Choroid plexus epithelial cell (primary cell): ENCODE measurements around the gene CAPN8.
A peak's percentile ranks its signal among the peaks of the same experiment; 100 is the strongest.

Source experiments
- DNase-seq: peaks from one replicate; pipeline ENCODE4 v3.0.0-alpha.2; 2010; ENCODE audit warnings: low read depth
- H3K4me3 ChIP-seq: 2 replicates; pipeline ENCODE4 v1.5.1; 2011; ENCODE audit warnings: low read depth, mild to moderate bottlenecking, control low read depth, low read length, moderate library complexity
- CTCF ChIP-seq: conservative IDR thresholded peaks from 2 replicates; pipeline ENCODE4 v1.5.1; 2011; ENCODE audit warnings: low read depth, mild to moderate bottlenecking, control low read depth, inconsistent platforms, low read length, moderate library complexity

CAPN8 gene

GRCh38 chr1:223711747-223712193 is 46.3 kb upstream of the CAPN8 start:
- TF ChIP-seq CTCF, result no peak
- DNase-seq, result no peak
- H3K4me3 ChIP-seq, result peak overlapping the region; percentile 95

DNA sequence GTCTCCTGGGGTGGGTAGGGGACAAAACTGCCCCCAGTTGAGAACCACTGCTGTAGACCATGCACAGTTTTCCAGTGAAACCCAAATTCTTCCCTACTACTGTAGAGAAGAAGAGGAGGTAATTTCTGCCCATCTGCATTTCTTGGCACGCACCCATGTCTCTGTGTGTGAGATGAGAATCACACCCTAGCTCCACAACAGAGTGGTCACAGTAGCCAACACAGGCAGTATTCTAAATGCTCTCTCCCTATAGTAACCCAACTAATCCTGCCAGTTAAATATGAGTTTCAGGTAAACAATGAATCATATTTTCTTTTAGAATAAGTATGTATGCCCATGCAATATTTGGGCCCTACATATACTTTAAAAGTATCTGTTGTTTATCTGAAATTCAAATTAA is 45.7 kb upstream of the CAPN8 start:
- H3K4me3 ChIP-seq, result no peak overlapping the region
- DNase-seq, result peak; percentile 75
- TF ChIP-seq CTCF, result no peak

DNA sequence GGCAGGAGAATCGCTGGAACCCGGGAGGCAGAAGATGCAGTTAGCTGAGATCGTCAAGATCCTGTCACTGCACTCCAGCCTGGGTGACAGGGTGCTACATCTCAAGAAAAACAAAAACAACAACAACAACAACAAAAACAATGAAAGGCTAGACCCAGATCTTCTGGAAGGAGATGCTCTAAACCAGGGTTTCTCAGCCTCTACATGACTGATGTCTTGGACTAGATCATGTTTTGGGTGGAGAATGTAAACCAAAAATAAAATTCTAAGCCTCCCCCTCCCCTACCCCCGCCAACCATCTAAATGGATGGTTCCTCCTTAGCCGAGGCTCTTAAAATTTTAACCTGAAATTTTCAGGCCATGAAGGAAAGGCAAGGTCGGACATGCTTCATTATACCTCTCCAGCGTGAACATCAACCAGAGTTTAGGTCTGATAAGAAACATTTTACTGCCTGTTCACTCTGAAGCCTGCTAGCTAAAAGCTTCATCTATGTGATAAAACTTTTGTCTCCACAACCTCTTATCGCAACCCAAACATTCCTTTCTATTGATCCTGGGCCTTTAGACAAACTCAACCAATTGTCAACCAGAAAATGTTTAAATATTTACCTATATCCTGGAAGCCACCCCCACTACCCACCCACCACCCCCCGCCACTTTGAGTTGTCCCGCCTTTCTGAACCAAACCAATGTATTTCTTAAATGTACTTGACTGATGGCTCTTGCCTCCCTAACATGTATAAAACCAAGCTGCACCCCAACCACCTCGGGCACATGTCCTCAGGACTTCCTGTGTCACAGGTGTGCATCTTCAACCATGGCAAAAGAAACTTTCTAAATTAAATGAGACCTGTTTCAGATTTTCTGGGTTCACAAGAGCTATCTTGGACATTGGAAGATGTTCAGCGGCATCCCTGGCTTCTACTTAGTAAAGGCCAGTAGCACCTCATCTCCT is 45.0 kb upstream of the CAPN8 start:
- no peak overlapping the region for H3K4me3 ChIP-seq
- no peak for TF ChIP-seq CTCF
- no peak for DNase-seq

DNA sequence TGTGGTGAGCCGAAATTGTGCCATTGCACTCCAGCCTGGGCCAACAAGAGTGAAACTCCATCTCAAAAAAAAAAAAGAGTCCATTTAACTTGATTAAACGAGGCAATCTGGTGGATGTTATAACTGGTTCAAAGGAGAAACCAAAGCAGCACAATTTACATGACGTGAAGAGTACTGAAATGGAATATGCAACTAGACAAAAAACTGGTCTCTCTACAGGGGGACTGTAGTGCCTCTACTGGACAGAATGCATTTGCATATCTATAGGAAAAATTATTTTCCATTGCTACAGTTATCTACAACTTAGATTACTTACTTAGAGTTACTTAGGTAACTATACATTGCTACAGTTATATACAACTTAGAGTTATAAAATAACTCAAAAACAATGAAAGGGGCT is 44.1 kb upstream of the CAPN8 start:
- peak; percentile 62 for TF ChIP-seq CTCF

DNA sequence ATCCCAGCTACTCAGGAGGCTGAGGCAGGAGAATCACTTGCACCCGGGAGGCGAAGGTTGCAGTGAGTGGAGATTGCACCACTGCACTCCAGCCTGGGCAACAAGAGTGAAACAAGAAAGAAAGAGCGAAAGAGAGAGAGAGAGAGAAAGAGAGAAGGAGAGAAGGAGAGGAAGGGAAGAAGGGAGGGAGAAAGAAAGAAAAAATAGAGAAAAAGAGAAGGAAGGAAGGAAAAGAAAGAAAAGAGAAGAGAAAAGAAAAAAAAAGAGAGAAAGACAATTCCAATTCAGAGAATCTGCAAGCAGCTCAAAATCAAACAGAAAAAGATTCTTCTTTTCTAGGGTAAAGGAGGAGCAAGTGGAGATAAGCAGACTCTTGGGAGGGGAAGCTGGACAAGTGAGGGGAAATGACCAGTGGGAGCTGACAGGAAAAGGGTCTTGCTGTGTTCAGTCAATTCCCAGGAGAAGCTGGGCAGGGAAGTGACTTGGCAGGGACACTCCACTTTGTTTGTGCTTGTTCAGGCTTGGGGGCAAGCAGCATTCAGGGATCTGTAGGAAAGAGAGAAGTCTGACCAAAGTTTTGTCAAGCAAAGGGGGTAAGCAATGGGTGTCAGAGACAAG is 43.3 kb upstream of the CAPN8 start:
- TF ChIP-seq CTCF, result no peak
- DNase-seq, result no peak
- H3K4me3 ChIP-seq, result no peak overlapping the region

More for the DNA sequence above, 44.1 kb upstream of the CAPN8 start:
- H3K4me3 ChIP-seq, result no peak overlapping the region
- peak; percentile 78 for DNase-seq

DNA sequence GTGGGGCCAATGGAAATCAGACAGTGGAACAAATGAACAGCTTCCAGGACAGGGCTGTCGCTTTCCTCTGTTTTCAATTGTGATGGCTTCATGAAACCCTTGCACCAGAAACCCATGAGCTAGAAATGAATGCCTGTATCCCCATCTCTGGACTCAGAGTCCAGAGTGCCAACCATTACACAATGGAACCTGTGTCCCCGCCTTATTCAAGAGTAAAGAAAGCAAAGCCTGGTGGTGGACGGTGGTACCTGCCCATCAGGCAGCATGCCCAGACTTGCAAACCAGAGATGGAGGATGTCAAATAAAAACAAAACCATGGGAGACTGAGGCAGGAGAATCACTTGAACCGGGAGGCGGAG is 42.5 kb upstream of the CAPN8 start:
- DNase-seq, result no peak
- peak; percentile 26 for TF ChIP-seq CTCF
- H3K4me3 ChIP-seq, result no peak overlapping the region
